Measurements from ENCODE around the gene BYSL.

DNA sequence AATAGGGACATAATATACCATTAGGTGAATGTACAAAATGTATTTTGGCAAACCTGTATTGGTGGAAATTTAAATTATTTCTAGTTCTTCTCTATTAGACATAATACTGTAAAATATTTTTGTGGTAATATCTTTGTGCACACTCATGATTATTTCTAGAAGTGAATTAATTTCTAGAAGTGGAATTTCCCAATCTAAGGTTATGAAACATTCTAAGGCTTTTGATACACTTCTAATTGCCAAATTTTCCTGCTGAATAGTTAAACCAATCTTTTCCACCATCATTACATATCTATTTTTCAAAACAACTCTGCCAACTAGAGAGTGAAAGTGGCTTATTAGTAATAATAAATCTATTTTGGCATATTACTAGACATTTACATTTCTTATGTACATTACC lies 22.2 kb downstream of the BYSL start:
- TF ChIP-seq EZH2phosphoT487 (IDR thresholded peaks at IDR 0.05; ENCODE audit: low read depth) = no peak
- TF ChIP-seq, protein P1, sequence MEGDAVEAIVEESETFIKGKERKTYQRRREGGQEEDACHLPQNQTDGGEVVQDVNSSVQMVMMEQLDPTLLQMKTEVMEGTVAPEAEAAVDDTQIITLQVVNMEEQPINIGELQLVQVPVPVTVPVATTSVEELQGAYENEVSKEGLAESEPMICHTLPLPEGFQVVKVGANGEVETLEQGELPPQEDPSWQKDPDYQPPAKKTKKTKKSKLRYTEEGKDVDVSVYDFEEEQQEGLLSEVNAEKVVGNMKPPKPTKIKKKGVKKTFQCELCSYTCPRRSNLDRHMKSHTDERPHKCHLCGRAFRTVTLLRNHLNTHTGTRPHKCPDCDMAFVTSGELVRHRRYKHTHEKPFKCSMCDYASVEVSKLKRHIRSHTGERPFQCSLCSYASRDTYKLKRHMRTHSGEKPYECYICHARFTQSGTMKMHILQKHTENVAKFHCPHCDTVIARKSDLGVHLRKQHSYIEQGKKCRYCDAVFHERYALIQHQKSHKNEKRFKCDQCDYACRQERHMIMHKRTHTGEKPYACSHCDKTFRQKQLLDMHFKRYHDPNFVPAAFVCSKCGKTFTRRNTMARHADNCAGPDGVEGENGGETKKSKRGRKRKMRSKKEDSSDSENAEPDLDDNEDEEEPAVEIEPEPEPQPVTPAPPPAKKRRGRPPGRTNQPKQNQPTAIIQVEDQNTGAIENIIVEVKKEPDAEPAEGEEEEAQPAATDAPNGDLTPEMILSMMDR (IDR thresholded peaks at IDR 0.05; ENCODE audit: low read depth, low read length) = no peak
